GM18873 (cell line): ENCODE results near the gene SCGB1A1.
"Not testable (repeated sequence)": the region's sequence is repeated elsewhere in the genome, so short reads cannot be mapped to it uniquely, and the experiment has no call there.

ENCODE experiments used
- ATAC-seq: cut with Tn5 transposase; IDR thresholded peaks from one replicate; pipeline ENCODE4 v1.9.1; 2021; ENCODE audit warnings: mild to moderate bottlenecking, moderate library complexity, moderate number of reproducible peaks; ENCODE audit not compliant: unreplicated experiment, low FRiP score

The SCGB1A1 gene

DNA sequence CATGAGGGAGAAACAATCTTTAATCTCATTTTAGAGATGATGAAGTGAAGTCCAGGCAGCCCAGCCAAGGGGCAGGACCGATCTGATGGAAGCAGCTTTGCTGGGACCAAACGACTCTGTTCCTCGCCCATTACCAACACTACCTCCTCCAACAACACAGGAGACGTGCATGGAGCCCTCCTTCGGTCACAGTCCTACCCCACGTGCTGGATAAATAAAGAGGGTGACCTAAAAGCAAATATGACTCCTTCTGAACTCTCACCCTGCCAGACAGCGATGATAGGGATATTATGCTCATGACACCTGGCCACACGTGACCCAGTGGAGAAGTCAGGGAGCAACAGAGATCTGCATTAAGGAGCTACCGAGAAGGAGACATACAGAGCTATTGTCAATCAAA is 26.0 kb downstream of the SCGB1A1 start:
- no peak for ATAC-seq

DNA sequence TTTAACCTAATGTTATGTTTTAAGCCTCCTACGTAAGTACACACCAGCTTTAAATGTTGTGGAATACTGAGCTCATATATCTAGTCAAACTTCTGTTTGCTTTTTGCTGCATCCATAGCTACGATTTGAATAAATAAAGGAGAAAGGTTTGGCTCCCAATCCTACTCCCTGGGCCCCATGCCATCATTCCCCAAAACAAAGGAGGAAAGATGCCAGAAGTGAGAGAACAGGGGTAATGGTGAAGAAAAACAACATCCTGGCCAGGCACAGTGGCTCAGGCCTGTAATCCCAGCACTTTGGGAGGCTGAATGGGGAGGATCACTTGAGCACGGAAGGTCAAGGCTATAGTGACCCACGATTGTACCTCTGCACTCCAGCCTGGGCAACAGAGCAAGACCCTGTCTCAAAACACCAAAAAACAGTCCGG is 26.5 kb downstream of the SCGB1A1 start:
- ATAC-seq, result no peak

DNA sequence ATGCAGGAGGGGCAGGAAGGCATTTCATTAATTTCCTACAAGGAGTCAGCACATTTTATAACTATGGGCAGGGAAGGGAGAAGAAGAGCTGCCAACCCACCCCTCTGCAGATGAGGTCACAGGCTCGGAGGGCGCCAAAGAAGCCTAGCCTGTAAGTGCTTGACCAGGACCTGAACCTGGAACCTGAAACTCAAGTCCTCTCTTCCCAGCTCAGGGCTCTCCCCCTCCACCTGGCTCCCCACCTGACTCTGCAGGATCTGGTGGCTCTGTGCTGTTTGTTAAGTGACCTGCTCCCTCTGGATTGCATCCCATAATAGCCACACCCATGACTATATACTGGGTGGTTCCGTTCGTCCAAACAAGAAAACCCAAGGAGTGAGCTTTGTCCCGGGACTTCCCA is 27.3 kb downstream of the SCGB1A1 start:
- ATAC-seq, result no peak

DNA sequence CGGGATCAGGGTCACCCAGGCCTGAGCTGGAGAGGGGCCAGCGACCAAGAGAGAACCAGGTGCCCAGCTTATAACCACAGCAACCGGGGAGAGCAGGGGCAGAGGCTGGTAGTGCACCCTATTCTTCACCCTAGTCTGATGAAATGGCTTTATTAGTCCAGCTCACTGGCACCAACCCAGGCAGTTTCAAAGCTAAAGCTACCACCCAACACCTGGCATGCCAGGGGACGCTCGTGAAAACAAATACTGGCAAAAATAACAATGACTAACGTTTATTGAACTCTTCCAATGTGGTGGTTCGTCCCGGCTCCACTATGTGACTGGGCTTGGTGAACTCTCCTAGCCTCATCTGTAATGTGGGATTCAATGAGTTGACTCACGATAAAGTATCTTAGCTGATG is 30.6 kb downstream of the SCGB1A1 start:
- no peak for ATAC-seq

DNA sequence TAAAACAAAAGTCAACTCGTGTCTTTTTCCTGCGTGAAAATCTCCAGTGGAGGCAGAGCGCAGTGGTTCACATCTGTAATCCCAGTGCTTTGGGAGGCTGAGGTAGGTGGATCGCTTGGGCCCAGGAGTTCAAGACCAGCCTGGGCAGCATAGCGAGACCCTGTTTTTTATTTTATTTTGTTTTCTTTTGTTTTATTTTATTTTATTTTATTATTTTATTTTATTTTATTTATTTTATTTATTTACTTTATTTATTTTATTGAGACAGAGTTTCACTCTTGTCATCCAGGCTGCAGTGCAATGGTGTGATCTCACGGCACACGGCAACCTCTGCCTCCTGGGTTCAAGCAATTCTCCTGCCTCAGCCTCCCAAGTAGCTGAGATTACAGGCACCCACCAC is 31.1 kb downstream of the SCGB1A1 start:
- not testable (repeated sequence) for ATAC-seq

DNA sequence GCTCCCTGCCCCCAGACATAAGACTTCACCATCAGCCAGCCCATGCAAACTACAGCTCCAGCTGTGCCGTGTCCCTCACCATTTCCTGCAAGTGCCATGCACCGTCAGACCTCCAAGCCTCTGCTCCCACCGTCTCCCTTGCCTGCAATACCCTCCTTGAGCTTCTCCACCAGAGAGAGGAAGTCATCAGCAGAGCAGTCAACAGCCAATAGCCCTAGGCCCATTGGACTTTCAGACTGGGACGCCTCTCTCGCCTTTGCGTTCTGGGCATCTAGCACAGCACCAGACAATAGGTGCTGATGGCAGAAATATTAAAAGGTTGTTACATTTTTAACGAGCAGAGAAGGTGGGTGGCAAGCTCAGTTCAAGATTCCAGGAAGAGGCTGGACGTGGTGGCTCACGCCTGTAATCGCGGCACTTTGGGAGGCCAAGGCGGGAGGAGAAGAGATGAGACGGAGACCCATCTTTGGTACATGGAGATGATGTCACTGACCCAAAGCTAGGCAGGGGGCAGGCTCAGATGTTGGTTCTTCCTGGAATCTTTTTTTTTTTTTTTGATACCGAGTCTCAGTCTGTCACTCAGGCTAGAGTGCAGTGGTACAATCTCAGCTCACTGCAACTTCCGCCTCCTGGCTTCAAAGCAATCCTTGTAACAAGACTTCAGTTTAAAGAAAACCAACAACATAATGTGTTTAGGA is 31.9 kb downstream of the SCGB1A1 start:
- no peak for ATAC-seq

DNA sequence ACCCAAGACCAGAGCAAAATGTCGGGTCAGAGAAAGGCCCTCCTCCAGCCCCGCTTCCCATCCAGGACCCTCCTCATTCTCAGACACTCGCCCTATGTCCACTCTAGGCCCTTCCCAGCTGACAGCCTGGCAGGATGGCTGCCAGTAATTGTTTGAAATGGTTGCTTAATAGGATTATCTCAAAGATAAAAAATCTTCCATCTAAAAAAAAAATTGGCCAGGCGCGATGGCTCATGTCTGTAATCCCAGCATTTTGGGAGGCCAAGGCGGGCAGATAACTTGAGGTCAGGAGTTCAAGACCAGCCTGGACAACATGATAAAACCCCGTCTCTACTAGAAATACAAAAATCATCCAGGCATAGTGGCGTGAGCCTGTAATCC is 32.4 kb downstream of the SCGB1A1 start:
- no peak for ATAC-seq

DNA sequence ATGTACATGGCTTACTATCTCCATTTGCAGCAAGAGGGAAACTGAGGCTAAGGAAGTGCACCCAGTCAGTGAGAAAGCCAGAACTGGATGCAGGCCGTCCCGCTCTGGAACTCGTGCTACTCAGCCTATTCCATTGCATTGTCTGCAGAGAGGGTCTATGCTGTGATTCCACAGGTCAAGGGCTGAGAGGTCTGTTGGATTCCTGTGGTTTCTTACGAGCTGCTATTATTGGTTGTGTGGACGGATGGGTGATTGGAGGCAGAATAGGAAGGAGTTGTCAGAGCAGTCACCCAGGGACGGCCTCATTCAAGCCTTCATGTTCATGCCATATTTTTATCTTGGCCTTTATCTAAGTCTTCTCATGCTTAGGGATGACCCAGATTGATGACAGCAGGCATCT is 33.4 kb downstream of the SCGB1A1 start:
- ATAC-seq, result no peak

DNA sequence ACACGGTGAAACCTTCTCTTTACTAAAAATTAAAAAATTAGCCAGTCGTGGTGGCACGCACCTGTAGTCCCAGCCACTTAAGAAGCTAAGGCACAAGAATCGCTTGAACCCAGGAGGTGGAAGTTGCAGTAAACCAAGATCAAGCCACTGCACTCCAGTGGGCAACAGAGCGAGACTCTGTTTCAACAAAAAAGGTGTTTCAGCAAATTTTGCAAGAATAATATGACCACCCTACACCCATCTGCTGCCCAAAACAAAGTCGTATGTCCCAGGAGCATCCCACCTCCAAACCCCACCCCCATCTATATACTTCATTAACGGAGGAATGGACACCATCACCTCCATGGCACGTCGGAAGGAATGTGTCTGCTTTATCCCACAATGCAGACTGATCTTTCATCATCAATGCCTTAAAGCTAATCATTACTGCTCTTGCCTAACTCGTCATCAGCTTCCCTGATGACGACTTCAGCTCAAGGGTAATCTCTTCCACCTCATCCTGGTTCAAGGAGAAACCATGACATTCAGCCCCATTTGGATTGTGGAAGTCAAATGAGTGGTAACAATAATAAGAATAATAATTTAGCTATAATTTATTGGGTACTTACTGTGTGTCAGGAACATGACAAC is 34.1 kb downstream of the SCGB1A1 start:
- ATAC-seq, result no peak

DNA sequence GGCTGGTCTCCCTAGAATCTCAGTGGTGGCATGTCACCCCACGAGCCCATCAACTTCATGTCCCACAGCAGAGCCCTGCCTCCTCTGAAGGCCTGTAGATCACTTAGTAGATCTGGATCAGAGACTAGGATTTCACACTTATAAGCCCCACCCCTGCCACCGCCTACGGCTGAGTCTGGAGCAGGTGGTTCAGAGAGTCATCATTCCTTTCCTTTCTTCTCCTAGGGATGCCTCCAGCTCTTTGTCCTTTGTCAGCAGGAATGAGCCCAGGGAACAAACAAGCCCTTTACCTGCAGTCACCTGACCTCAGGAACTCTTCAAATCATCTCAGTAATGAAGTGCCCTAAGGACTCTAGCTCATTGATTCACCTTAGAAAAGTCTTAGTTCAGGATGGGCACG is 37.8 kb downstream of the SCGB1A1 start:
- no peak for ATAC-seq

DNA sequence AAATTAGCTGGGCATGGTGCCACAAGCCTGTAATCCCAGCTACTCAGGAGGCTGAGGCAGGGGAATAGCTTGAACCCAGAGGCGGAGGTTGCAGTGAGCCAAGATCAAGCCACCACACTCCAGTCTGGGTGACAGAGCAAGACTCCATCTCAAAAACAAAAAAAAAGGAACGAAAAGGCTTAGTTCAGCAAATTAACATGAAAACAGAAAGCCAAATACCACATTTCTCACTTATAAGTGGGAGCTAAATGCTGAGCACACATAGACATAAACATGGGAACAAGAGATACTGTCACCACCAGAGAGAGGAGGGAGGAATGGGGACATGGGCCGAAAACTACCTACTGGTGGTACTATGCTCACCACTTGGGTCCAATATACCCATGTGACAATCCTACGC is 38.6 kb downstream of the SCGB1A1 start:
- no peak for ATAC-seq

DNA sequence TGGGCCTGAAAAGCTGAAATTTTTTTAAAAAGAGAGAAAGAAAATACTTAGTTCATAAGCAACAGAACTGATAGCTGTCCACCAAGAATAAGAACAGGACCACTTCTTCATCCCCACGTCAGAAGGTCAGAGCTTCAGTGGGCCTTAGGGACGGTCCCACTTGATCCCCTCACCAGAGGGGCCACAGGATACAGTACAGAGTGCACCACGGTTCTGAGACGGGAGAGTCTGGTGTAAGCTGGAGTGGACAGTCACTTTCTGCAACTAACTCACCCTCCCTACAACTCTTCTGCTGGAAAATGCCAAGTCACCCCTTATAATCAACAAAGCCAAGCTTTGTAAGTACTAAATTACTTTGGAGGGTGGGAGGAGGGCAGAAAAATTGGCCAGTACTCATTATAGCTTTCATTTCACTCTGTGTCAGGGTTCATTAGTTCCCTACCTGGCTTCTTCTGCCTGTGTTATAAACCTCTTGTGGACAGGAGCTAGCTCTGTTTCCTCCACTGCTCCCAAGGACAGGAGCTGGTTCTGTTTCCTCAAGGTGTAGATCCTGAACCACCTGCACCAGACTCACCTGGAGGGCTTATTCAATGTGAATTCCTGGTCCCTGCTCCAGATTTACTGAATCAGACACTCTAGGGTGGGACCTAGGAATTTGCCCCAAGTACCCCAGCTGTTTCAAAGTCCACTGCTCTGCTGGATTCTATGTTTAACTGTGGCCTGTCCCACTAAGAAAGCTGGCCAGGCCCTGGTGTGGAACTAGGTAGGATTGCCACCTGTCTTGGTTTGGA is 39.6 kb downstream of the SCGB1A1 start:
- no peak for ATAC-seq

DNA sequence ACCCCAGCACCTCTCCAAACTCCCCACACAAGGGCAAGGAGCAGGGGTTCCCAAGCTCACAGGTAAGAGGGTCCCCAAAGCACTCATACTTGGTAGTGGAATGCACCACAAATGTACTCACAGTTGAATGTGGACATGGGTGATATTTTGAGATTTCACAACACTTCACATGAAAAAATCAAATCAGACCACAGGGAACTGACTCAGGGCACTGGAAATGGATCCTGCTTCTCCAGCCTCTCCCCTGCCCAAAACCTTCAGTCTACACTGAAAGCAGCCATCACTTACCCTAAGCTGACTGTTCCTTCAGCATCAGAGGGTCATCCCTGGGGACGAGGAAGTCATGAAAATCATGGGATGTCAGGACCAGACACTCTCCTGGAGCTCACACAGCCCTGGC is 40.2 kb downstream of the SCGB1A1 start:
- ATAC-seq, result no peak

DNA sequence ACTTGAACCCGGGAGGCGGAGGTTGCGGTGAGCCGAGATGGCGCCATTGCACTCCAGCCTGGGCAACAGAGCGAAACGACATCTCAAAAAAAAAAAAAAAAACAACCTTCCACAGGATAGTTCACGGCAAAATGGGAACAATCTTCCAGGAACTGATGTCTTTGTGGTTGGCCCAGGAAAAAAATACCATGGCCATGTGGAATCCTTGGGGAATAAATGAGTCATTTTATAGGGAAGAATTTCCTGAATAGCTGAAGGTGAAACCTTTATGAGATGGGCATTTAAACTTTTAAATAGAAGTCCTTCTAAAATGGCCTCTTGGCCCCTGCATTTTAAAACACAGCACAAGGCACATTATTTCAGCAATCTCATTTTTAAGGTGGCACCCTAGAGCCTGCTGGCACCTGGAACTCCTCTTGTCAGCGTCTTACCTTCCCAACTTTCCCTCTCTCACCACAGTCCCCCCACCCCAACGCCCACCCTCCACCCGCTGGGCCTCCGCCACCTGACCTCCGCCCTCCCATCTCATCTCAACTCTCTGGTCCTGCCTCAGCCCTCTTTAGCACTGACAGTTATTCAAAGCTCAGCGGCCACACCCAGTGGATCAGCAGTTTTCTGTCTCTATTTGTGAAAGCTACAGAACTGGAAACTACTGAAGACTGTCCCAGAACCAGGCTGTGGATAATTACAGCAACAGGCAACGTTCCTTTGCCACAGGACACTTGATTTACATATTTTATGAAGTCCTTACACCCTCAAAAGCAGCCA is 43.1 kb downstream of the SCGB1A1 start:
- no peak for ATAC-seq

DNA sequence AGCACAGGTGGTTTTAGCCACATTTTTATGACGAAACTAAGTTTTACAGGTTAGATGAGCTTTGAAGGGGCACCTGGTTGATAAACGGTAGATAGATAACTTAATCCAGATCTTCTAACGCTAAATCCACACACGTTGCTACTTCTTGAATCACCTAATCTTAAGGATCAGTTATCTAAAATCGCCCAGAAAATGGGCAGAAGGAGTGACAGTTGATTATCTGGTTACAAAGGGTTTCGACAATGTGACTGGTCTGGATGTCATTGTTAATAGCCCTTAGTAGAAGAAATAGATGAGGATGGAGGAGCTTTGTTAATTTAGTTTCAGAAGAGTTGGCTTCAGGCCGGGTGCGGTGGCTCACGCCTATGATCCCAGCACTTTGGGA is 43.7 kb downstream of the SCGB1A1 start:
- ATAC-seq, result no peak

DNA sequence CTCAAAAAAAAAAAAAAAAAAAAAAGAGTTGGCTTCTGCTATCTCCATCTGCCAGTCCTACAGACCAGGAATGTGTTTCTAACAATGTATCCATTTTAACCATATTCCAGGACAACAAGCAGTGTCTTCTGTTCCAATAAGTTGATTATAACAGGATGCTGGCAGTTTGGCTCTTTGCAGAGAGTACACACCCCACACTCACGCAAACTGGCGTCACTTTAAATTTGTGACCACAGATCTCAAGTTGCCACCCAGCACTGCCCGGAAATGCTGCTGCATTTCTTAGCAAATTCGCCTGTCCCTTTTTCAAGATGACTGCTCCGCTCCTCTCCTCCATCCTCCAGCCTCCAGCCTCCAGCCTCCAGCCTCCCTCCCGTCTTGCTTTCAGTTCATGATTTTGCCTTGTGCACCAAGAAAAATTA is 44.3 kb downstream of the SCGB1A1 start:
- no peak for ATAC-seq

DNA sequence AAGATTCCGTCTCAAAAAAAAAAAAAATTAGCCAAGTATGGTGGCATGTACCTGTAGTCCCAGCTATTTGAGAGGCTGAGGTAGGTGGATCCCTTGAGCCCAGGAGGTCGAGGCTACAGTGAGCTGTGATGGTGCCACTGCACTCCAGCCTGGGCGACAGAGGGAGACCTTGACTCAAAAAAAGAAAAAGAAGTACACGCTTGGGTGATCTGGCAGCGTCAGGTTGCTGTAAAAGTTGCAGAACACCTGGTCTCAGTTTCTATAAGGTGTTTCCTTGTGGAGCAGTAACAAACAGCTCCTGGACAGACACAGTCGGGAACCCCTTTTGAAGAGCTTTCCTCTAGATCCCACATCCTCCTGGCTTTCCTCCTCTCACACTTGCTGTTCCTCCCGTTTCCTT is 45.8 kb downstream of the SCGB1A1 start:
- no peak for ATAC-seq

DNA sequence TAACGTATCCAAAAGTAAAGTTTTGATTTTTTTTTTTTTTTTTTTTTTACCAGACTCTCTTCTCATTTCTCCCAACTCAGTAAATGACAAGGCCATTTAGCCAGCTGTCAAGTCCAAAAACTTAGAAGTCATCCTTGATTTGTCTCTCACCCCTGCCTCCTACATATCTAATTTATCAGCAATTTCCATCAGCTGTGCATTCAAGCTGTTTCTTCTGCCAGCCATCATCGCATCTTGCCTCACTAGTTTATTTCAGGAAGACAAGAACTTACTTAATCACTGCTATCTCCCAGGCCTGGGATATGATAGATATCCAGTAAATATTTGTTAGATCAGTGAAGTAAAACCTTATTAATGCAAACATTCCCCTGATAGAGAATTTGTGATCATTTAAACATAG is 47.6 kb downstream of the SCGB1A1 start:
- no peak for ATAC-seq

DNA sequence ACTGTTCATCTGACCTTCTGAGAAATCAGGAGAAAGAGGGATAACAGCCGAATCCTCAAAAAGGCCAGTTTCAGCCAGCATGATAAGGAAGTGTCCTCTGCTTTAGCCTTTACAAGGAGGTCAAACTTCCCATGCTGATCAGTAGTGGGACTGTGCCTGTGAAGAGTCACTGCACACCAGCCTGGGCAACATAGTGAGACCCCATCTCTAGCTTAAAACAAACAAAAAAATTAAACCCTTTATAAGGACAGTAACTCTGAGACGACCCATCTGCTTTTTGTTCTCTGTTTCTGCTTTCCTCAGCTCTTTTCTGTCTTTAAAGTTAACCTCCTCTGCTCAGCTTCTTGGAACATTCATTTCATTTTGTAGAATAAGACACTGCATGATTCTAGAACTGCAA is 49.7 kb downstream of the SCGB1A1 start:
- no peak for ATAC-seq

DNA sequence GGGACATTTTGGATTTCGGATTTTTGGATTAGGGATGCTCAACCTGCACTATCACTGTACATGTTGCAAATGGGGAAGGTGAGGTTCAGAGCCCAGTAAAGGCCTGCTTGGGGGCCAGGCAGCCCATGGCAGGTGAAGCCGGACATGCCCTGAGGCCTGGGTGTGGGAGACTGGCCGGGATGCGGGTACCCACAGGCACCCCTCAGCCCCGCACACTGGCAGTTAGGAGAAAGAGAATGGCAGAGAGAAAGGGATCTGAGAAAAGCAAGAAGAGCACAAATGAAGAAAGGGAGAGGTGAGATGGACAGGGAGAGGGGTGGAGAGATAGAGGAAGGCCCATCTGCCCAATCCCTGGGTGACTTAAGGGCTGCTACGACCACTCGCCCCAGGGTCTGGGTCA is 52.8 kb downstream of the SCGB1A1 start:
- no peak for ATAC-seq
